Measurements from ENCODE around the gene BRD3OS. TPM values are rescaled to one million over a fixed set of nuclear protein-coding genes. Genes with fewer than 3 reads are reported as not detected.

BRD3OS gene
- total and polyA plus RNA-seq, 2 of the 13 experiments (the other 11 are each of a cell fraction or from before 2014, with no cell fraction given): 4.9 to 5.7 TPM

GRCh38 chr9:133991214-133991921 is 33.9 kb upstream of the BRD3OS start (continued):
- TF ChIP-seq ZBTB46 (CRISPR knock-in tag; IDR thresholded peaks at IDR 0.05; ENCODE audit: borderline replicate concordance) (no peak), MTA1 (CRISPR knock-in tag; IDR thresholded peaks at IDR 0.05; ENCODE audit: borderline replicate concordance) (0 out of 2 replicates have a peak, but pooled peaks have one; percentile 7), ZBTB39 (CRISPR knock-in tag; IDR thresholded peaks at IDR 0.05) (0 out of 2 replicates have a peak, but pooled peaks have one; percentile 45), MLLT10 (CRISPR knock-in tag; IDR thresholded peaks at IDR 0.05) (no peak), DMAP1 (CRISPR knock-in tag; IDR thresholded peaks at IDR 0.05) (0 out of 2 replicates have a peak, but pooled peaks have one; percentile 55), RBFOX2 (IDR thresholded peaks at IDR 0.05; ENCODE audit: low read depth, low read length) (peak; percentile 10), SOX6 (IDR thresholded peaks at IDR 0.05) (no peak), SOX6 (CRISPR knock-in tag; IDR thresholded peaks at IDR 0.05) (no peak), SAP130 (CRISPR knock-in tag; IDR thresholded peaks at IDR 0.05; ENCODE audit: low read depth) (no peak; the same call in 1 of the 2 replicates), ZNF362 (CRISPR knock-in tag; IDR thresholded peaks at IDR 0.05; ENCODE audit: borderline replicate concordance) (peak; percentile 6; the same call in 1 of the 2 replicates), HOXA5 (CRISPR knock-in tag; IDR thresholded peaks at IDR 0.05) (no peak), STAT6 (CRISPR knock-in tag; IDR thresholded peaks at IDR 0.05; ENCODE audit: borderline replicate concordance) (no peak)
- TF ChIP-seq, protein P1, sequence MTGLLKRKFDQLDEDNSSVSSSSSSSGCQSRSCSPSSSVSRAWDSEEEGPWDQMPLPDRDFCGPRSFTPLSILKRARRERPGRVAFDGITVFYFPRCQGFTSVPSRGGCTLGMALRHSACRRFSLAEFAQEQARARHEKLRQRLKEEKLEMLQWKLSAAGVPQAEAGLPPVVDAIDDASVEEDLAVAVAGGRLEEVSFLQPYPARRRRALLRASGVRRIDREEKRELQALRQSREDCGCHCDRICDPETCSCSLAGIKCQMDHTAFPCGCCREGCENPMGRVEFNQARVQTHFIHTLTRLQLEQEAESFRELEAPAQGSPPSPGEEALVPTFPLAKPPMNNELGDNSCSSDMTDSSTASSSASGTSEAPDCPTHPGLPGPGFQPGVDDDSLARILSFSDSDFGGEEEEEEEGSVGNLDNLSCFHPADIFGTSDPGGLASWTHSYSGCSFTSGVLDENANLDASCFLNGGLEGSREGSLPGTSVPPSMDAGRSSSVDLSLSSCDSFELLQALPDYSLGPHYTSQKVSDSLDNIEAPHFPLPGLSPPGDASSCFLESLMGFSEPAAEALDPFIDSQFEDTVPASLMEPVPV (CRISPR knock-in tag; IDR thresholded peaks at IDR 0.05): 0 out of 2 replicates have a peak, but pooled peaks have one; percentile 12
- TF ChIP-seq, protein P2, sequence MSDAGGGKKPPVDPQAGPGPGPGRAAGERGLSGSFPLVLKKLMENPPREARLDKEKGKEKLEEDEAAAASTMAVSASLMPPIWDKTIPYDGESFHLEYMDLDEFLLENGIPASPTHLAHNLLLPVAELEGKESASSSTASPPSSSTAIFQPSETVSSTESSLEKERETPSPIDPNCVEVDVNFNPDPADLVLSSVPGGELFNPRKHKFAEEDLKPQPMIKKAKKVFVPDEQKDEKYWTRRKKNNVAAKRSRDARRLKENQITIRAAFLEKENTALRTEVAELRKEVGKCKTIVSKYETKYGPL (CRISPR knock-in tag; IDR thresholded peaks at IDR 0.05): no peak
- TF ChIP-seq, protein P3, sequence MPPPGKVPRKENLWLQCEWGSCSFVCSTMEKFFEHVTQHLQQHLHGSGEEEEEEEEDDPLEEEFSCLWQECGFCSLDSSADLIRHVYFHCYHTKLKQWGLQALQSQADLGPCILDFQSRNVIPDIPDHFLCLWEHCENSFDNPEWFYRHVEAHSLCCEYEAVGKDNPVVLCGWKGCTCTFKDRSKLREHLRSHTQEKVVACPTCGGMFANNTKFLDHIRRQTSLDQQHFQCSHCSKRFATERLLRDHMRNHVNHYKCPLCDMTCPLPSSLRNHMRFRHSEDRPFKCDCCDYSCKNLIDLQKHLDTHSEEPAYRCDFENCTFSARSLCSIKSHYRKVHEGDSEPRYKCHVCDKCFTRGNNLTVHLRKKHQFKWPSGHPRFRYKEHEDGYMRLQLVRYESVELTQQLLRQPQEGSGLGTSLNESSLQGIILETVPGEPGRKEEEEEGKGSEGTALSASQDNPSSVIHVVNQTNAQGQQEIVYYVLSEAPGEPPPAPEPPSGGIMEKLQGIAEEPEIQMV (CRISPR knock-in tag; IDR thresholded peaks at IDR 0.05; ENCODE audit: low read depth): no peak
